Mucosa of descending colon (tissue), 3 donors: ENCODE results near the gene TSSK2. TPM values are rescaled to one million over a fixed set of nuclear protein-coding genes. Genes with fewer than 3 reads are reported as not detected.
A peak's percentile ranks its signal among the peaks of the same experiment; 100 is the strongest.

Experiments used
- ATAC-seq: fragments of 200-7000 bp; cut with Tn5 transposase; one replicate; pipeline ENCODE4 v1.9.1; 2020; ENCODE audit warnings: mild to moderate bottlenecking, moderate library complexity
- DNase-seq, 3 donors: peaks; one replicate each; pipeline ENCODE4 v3.0.0-alpha.2; 2020
- H3K36me3 ChIP-seq: fragments of 200-600 bp; one replicate; pipeline ENCODE4 v1.8.0; 2021; ENCODE audit warnings: low read depth, mild to moderate bottlenecking
- H3K4me1 ChIP-seq: fragments of 200-600 bp; one replicate; pipeline ENCODE4 v1.8.0; 2021; ENCODE audit warnings: low read depth, mild to moderate bottlenecking
- H3K4me3 ChIP-seq: fragments of 200-600 bp; one replicate; pipeline ENCODE4 v1.8.0; 2021; ENCODE audit warnings: mild to moderate bottlenecking
- H3K9me3 ChIP-seq: fragments of 200-600 bp; one replicate; pipeline ENCODE4 v1.8.0; 2021; ENCODE audit warnings: mild to moderate bottlenecking
- intact Hi-C, 2 donors: fragments of 100-400 bp; cut with DNase I in 1 of 2; cut with micrococcal nuclease in 1 of 2; formaldehyde crosslinking; loops; one replicate each; pipeline versions ENCODE4 v1.11.0 to v1.11.1; 2022; cut with DNase I, micrococcal nuclease
- total RNA-seq, 3 donors: library from RNA; stranded (reverse); fragmentation: NEBNext Ultra II Directional in 2 of 3; extraction: Animal tissue kit (Norgen Biotek cat#: 25700) in 2 of 3; gene quantifications; one replicate each; pipeline versions ENCODE4 v1.2.1 to v1.2.4, GENCODE V29; 2021 to 2023
- TF ChIP-seq, protein P1 (sequence below): fragments of 200-600 bp; IDR thresholded peaks from one replicate; pipeline ENCODE4 v1.8.0; 2022; ENCODE audit warnings: antibody characterized with exemption, mild to moderate bottlenecking
- donor health status: DM: no; HTN: no; CAD: no; lungs with moderate emphysema.
- donor health status: DM: no; HTN: no; CAD: no.
- donor health status: DM: no; HTN: yes; CAD: no.

TSSK2 gene
- total RNA-seq, 3 donors from 2014 or later, result not detected

GRCh38 chr22:19103880-19104821 is 27.0 kb upstream of the TSSK2 start:
- TF ChIP-seq, protein P1, sequence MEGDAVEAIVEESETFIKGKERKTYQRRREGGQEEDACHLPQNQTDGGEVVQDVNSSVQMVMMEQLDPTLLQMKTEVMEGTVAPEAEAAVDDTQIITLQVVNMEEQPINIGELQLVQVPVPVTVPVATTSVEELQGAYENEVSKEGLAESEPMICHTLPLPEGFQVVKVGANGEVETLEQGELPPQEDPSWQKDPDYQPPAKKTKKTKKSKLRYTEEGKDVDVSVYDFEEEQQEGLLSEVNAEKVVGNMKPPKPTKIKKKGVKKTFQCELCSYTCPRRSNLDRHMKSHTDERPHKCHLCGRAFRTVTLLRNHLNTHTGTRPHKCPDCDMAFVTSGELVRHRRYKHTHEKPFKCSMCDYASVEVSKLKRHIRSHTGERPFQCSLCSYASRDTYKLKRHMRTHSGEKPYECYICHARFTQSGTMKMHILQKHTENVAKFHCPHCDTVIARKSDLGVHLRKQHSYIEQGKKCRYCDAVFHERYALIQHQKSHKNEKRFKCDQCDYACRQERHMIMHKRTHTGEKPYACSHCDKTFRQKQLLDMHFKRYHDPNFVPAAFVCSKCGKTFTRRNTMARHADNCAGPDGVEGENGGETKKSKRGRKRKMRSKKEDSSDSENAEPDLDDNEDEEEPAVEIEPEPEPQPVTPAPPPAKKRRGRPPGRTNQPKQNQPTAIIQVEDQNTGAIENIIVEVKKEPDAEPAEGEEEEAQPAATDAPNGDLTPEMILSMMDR, result no peak
- ATAC-seq (no peak), DNase-seq (no peak)
- Histone ChIP-seq H3K36me3 (no peaks in the 10 kb centered on the region), H3K4me1 (peaks cover 5% of the 10 kb centered on the region), H3K4me3 (no peak overlapping the region), H3K9me3 (no peaks in the 10 kb centered on the region)
- intact Hi-C loops, result no loop called here

GRCh38 chr22:19105456-19105855 is 25.7 kb upstream of the TSSK2 start:
- Histone ChIP-seq H3K4me3 (no peak overlapping the region), H3K4me1 (peaks cover 18% of the 10 kb centered on the region), H3K36me3 (no peaks in the 10 kb centered on the region), H3K9me3 (no peaks in the 10 kb centered on the region)
- ATAC-seq (no peak), DNase-seq (no peak)
- TF ChIP-seq, protein P1, result no peak
- intact Hi-C loops, result no loop called here

- no peaks in the 10 kb centered on the region for H3K9me3 ChIP-seq
- TF ChIP-seq, protein P1, result no peak
- no peaks in the 10 kb centered on the region for H3K36me3 ChIP-seq
- no peak overlapping the region for H3K4me3 ChIP-seq
- intact Hi-C loops, result no loop called here
- peaks cover 23% of the 10 kb centered on the region for H3K4me1 ChIP-seq
- DNase-seq, result peak in 1 of 3 donors; percentile 27
- ATAC-seq, result peak; percentile 50
Measured at GRCh38 chr22:19105867-19106802, 25.0 kb upstream of the TSSK2 start.

- TF ChIP-seq, protein P1, result no peak
- no peak for DNase-seq
- intact Hi-C loops, result no loop called here
- H3K4me1 ChIP-seq, result peaks cover 23% of the 10 kb centered on the region
- no peak for ATAC-seq
- H3K36me3 ChIP-seq, result no peaks in the 10 kb centered on the region
- no peaks in the 10 kb centered on the region for H3K9me3 ChIP-seq
- no peak overlapping the region for H3K4me3 ChIP-seq
Measured at GRCh38 chr22:19106886-19107729, 24.0 kb upstream of the TSSK2 start.

- Histone ChIP-seq H3K36me3 (no peaks in the 10 kb centered on the region), H3K9me3 (no peaks in the 10 kb centered on the region), H3K4me1 (peaks cover 23% of the 10 kb centered on the region), H3K4me3 (no peak overlapping the region)
- no peak for DNase-seq
- intact Hi-C loops, result no loop called here
- TF ChIP-seq, protein P1, result no peak
- ATAC-seq, result no peak
Measured at GRCh38 chr22:19107730-19108074, 23.4 kb upstream of the TSSK2 start.
